Cardiac muscle cell (in vitro differentiated cells and primary cell): ENCODE results near the gene DDIT4. TPM values are rescaled to one million over a fixed set of nuclear protein-coding genes. Genes with fewer than 3 reads are reported as not detected.

ENCODE experiments used
- DNase-seq, 2 donors: peaks; one replicate each; pipeline versions ENCODE4 v3.0.0 to v3.0.0-alpha.2; 2010 to 2017; ENCODE audit warnings: low read depth in 1 of 2, low spot score in 1 of 2
- H3K27ac ChIP-seq: fragments of 200-600 bp; sonication (generic); 2 replicates; pipeline ENCODE4 v1.5.1; 2016
- H3K27me3 ChIP-seq: fragments of 200-600 bp; sonication (generic); 2 replicates; pipeline ENCODE4 v1.6.0; 2016; ENCODE audit warnings: control low read depth
- H3K36me3 ChIP-seq: fragments of 200-600 bp; sonication (generic); 2 replicates; pipeline ENCODE4 v1.5.1; 2016; ENCODE audit warnings: control low read depth
- H3K4me1 ChIP-seq: fragments of 200-600 bp; sonication (generic); 2 replicates; pipeline ENCODE4 v1.8.1; 2017; ENCODE audit warnings: low read depth, mild to moderate bottlenecking, mixed run types
- H3K4me3 ChIP-seq: fragments of 200-600 bp; sonication (generic); 2 replicates; pipeline ENCODE4 v1.5.1; 2016; ENCODE audit warnings: mild to moderate bottlenecking
- H3K9me3 ChIP-seq: fragments of 200-600 bp; sonication (generic); 2 replicates; pipeline ENCODE4 v1.5.1; 2017; ENCODE audit warnings: low read depth, mild to moderate bottlenecking, control low read depth
- CTCF ChIP-seq: IDR thresholded peaks from 2 replicates; pipeline ENCODE4 v1.5.1; 2012; ENCODE audit warnings: low read depth, mild to moderate bottlenecking, low read length
- polyA plus RNA-seq: library from polyadenylated mRNA; unstranded; fragments of >200 nt; fragmentation: Nextera tagmentation; extraction: Ambion mirVana; gene quantifications from 2 replicates; pipeline ENCODE4 v1.2.1, GENCODE V29; 2016
- total RNA-seq: library from RNA; depleted of rRNA; stranded (reverse); fragments of >200 nt; gene quantifications from 2 replicates; pipeline ENCODE4 v1.2.3, GENCODE V29; 2016

DDIT4 gene
- total and polyA plus RNA-seq, 2 experiments from 2014 or later = 210 to 213 TPM

DNA sequence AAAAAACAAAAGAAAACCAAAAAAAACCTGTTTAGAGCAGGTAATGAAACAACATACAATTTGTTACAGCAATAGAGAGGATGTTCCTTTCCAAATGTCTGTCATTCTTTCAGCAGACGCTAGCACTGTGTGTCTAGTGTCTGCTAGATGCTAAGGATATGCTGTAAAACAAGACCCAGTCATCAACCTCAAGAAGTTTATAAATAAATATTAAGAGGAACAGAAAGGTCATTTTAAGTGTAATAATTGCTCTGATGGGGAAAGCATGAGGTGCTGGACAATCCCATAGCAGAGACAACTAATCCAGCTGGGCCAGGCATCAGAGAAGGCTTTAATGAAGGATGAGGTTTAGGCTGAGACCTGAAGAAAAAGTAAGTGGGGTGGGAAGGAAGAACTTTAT lies 34.3 kb upstream of the DDIT4 start:
- no peak for DNase-seq
- peaks cover 10% of the 10 kb centered on the region for H3K36me3 ChIP-seq
- TF ChIP-seq CTCF = no peak
- no peaks in the 10 kb centered on the region for H3K9me3 ChIP-seq
- no peak overlapping the region for H3K4me3 ChIP-seq
- peaks cover 5% of the 10 kb centered on the region for H3K4me1 ChIP-seq
- no peak overlapping the region for H3K27ac ChIP-seq
- no peaks in the 10 kb centered on the region for H3K27me3 ChIP-seq

GRCh38 chr10:72240371-72240770 lies 33.4 kb upstream of the DDIT4 start:
- H3K4me3 ChIP-seq = no peak overlapping the region
- H3K27me3 ChIP-seq = no peaks in the 10 kb centered on the region
- no peak for DNase-seq
- TF ChIP-seq CTCF = no peak
- no peaks in the 10 kb centered on the region for H3K9me3 ChIP-seq
- peaks cover 15% of the 10 kb centered on the region for H3K4me1 ChIP-seq
- H3K36me3 ChIP-seq = peaks cover 4% of the 10 kb centered on the region
- H3K27ac ChIP-seq = no peak overlapping the region

- H3K27me3 ChIP-seq = no peaks in the 10 kb centered on the region
- no peaks in the 10 kb centered on the region for H3K36me3 ChIP-seq
- no peak for DNase-seq
- no peak overlapping the region for H3K27ac ChIP-seq
- no peak for TF ChIP-seq CTCF
- no peaks in the 10 kb centered on the region for H3K9me3 ChIP-seq
- H3K4me3 ChIP-seq = no peak overlapping the region
- peaks cover 15% of the 10 kb centered on the region for H3K4me1 ChIP-seq
Measured at GRCh38 chr10:72241691-72242252, 32.0 kb upstream of the DDIT4 start.

DNA sequence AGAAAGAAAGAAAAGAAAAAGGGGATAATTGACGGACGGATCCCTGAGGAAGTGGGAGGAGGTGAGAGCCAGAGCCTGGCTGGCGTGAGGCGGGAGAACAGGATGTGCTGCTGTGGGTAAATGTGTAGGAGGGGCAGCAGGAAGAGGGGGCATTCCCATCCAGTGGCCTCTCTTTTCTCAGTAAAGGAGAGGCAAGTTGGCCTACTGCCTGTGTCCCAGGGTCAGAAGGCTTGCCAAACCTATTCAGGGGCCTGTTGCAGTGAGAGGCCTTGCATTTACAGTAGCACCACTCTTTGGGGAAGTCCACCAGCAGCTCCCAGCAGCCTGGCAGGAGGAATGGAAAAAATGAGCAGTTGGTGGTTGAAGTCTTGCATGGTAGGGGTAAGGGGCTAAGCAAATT lies 31.0 kb upstream of the DDIT4 start:
- TF ChIP-seq CTCF = no peak
- Histone ChIP-seq H3K27ac (no peak overlapping the region), H3K27me3 (no peaks in the 10 kb centered on the region), H3K4me1 (peaks cover 18% of the 10 kb centered on the region), H3K9me3 (no peaks in the 10 kb centered on the region), H3K36me3 (no peaks in the 10 kb centered on the region), H3K4me3 (no peak overlapping the region)
- peak in 1 of 2 donors; percentile 98 for DNase-seq

DNA sequence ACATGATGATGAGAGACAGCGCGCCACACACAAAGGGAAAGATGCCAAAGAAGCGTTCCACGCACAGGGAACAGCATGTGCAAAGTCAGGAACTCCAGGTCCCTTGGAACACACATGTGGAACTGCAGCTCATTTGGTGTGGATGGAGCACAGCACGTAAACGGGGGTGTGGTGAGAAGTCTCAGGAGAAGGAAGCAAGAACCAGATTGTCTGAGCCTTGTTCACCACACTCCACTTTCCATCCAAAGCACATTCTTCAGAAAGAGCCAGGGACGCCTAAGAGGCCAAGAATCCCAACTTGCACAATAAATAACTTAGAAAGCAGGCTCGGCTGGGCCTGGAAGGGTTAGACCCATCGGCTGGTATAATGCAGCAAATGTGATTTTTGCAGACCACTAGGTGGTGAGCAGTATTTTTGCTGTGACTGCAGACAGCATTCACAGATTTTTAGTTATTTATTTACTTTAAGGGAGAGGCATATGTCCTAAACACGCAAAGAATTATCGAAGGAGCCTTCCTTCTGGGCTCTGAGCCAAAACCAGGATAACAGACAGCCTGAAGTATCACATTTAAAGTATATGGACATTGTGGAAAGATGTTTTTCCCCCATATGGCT lies 29.8 kb upstream of the DDIT4 start:
- no peaks in the 10 kb centered on the region for H3K9me3 ChIP-seq
- peak; percentile 54 for TF ChIP-seq CTCF
- no peak overlapping the region for H3K4me3 ChIP-seq
- peak in 1 of 2 donors; percentile 98 for DNase-seq
- H3K27me3 ChIP-seq = no peaks in the 10 kb centered on the region
- H3K36me3 ChIP-seq = no peaks in the 10 kb centered on the region
- H3K27ac ChIP-seq = peak overlapping the region; percentile 81
- H3K4me1 ChIP-seq = peaks cover 31% of the 10 kb centered on the region
